NCI-H128 (cell line): ENCODE results near the gene UPK1B.
"Not testable (repeated sequence)": the region's sequence is repeated elsewhere in the genome, so short reads cannot be mapped to it uniquely, and the experiment has no call there.

Experiments
- DNase-seq: peaks from one replicate; lab custom pipeline; 2025; ENCODE audit not compliant: unreplicated experiment; lab: John Stamatoyannopoulos, UW

Gene UPK1B

DNA sequence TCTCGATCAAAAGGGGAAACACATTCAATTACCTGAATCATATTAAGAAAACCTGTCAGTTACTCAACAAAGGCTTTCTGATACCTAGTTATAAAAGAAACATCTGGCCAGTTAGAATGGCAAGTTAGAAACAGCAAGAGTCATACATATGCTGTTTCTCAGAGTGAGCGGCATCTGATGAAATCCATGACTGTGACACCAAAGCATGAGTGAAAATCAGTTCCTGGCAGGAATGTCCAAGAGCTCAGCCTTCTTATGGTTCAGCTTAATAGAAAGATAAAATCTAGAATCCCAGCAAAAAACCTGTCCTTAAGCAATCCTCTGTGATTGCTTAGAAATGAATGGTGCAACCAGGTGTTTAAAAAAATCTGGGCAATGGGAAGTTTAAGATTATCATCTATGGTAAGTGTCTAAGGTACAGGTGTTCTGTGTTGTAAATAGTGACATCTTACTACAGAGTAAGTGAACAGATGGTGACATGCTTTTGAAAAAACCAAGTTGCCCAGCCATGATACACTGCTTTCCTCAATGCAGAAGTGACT, 48.5 kb downstream of the UPK1B start:
- no peak for DNase-seq

DNA sequence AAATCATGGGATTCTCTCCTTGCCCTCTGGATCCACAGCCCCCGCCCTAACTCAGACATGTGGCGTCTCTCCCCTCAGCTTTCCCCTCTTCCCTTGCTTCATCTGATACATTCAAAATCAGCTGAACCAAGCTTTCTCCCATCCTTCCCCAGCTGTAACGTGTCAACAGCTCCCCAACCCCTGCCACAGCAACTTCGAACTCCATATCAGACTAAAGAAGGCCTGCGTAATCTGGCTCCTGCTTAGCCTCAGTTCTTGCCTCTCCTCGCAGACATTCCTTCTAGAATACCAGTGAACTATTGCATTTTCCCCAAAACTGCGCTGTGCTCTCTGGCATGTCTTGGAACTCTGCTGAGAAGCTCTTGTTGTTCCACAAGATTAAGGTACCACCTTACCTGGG, 49.0 kb downstream of the UPK1B start:
- no peak for DNase-seq

DNA sequence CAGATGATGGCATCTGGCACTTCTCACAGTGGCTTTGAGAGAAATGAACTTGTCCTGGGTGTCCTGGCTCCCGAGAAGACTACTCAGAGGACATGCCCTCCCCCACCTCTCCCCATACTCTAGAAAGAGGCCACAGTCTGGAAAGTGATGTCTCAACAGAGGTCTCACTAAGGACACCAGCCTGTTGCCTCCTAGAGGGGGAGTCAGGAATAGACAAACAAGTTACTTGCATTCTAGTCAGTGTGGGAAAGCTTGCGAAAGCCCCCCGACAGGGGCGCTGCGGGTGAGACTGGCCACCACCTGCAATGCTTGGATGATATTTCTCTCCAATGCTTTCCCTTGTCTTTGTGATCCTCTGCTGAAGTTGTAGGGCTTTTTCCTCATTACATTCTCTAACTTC, 50.1 kb downstream of the UPK1B start:
- DNase-seq: no peak

DNA sequence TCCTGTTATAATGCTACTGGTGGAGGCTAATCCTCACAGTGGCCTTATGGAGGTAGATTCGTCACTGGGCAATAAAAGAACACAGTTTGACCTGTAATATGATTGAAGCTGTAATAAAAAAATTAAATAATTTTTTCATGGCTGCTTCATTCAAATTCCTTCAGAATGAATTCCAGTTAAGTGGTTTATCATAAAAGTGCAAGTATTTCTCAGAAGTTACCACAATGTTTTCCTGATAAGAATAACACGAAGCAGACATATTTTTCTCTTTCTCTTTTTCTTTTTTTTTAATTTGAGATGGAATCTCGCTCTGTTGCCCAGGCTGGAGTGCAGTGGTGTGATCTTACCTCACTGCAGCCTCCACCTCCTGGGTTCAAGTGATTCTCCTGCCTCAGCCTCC, 51.7 kb downstream of the UPK1B start:
- DNase-seq: no peak

DNA sequence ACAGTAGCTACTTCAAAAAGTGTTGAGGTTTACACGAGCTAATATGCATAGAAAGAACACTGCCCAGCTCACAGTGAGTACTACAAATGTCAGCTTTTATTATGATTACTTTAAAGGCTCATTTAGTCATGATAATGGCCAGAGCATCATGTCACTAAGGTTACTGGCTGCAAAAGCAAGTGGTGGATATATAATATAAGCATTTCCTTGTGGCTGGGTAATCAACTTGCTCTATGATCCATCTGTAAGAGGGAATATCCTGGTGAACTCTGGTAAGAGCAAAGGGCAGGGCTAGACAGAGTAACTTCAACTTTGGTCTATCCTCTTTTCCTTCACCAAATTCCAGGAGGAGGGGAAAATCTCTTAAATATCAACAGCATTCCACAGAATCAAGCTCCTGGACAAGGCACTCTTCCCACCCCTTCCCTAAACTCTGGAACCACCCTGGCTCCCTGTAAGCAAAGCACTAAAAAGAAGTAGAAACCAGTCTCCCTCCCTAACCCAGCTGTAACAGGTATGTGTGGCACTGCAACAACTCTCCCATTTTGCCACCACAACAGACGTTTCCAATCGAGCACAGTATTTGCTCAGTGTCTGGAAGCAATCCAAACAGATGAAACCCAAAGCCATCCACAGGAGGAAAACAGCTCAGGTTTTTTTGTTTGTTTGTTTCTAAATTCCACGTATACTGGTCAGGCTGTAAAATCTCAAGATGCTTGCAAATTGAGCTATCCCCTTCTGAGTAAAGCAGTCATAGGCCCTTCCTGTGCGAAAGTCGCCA, 53.9 kb downstream of the UPK1B start:
- DNase-seq: no peak

DNA sequence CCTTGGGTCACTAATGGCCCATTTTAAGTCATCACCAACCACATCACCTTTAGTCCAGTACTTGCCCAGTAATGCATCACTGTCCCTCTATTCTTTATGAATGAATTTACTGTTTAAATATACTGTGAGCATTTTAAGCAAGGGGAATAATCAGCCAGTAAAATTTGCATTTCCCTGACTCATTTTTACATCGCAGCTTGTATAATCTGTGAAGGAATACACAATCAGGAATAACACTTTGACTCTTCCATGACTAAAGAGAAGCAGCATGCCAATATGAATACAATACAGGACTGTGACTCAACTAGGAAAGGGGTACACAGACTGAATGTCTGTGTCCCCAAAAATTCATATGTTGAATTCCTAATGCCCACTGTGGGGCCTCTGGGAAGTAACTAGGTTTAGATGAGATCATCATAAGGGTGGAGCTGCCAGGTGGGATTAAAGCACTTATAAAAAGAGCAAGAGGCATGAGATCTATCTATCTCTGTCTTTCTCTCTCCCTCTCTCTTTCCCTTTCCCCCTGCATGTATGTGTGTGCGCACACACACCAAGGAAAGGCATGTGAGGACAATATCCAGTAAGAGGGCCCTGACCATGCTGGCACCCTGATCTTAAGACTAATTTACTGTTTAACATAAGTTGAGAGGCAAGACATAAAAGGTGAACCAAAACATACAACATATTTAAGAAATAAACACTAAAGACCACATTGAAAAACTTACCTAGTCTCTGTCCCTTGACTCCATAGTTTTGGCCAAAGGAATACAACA, 55.2 kb downstream of the UPK1B start:
- DNase-seq: no peak

DNA sequence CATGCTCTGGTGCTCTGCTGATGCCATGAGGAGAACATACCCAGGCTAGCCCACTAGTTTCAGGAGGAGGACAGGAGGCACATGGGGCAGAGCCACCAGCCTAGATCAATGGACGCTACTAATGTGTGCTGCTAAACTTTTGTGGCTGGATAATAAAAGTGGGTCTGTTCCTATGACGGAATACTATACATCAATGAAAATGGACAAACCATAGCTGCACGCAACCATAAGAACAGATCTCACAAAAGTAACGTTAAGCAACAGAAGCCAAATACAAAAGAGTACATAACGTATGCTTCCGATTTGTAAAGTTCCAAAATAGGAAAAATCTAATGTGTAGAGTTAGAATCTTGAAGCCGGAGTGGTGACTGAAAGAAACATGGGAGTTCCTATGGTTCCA, 55.8 kb downstream of the UPK1B start:
- no peak for DNase-seq

DNA sequence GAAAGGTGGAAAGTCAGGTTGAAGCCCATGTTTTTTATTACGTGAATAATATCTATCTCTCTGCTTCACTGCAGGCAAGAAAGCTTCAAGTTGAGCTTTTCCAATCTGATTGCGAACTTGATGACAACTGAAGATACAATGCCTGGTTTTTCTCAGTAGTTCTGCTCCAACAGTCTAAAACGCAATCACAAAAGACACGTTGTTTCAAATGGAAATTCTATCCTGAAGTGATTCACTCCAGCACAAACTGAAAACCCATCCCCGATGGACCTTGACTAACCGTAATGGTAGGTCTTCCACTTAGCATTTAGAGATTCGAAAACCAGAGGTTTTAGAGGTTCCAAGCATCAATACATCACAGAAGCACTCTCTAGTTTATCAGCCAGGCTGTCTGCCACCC, 56.7 kb downstream of the UPK1B start:
- no peak for DNase-seq

DNA sequence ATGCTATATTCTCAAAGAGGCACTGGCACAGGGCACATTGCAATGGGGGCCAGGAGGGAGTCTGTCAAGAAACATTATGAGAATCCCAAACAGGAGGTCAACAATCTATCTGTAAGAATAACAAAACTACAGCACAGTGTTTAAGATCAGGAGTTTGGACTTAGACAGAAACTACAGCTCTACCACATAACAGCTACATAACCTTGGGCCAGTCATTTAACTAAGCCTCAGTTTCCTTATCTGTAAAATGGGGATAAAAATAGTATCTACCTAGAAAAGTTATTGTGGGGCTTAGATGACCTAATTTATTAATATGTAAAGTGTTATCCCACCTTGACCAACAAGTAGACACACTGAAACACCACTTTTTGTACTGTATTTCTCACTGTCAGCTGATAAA, 57.3 kb downstream of the UPK1B start:
- no peak for DNase-seq

DNA sequence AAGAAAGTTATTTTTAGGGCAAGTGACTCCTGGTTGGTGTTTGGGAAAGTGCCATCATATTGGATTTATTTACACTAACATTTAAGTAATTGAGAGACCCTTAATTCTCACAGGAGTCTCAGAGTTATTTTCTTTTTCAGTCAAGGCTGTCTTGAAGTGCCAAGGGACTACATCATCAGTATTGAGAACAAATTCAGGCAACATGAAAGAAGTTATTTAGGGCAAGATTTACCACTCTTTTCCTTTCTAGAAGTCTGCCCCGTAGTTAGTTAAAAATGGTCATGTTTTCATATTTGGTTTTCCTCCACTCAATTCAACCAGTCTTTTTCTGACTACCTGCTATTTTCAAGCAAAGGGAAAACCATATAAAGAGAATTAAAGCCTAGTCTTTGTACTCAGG, 61.2 kb downstream of the UPK1B start:
- no peak for DNase-seq

DNA sequence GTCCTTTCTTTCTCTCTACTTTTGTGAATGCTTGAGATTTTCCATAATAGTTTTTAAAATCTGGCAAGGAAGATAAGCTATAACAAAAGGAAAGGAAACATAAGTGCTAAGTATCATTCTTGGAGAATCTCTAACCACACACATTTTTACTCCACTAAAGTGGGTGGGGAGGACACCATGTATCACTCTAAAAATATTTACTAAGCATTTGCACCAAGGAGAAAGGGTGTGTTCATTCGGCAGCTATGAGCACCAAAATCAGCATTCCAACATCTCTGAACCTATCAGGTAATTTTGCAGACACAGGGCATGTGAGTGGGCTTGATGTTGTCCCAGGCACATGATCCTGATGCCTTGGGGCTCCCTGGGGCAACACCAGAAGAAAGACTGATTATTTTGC, 61.8 kb downstream of the UPK1B start:
- DNase-seq: no peak

DNA sequence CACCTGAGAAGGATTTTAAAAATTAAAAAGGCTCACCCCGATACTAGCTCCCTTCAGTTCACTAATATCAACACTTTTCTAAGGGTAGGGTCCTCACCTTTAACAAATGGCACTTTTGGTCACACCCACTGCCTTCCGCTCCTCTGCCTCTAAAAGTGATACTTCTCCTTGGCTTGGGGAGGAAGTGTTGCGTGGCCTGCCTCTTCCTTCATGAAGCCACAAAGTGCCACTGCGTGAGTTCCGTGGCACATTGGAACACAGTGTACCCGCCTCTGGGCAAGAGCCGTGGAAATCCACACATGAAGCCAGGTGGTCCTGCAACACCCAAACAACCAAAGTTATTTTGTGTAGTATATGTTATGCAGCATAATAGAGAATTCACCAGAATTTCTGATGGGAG, 63.4 kb downstream of the UPK1B start:
- no peak for DNase-seq

DNA sequence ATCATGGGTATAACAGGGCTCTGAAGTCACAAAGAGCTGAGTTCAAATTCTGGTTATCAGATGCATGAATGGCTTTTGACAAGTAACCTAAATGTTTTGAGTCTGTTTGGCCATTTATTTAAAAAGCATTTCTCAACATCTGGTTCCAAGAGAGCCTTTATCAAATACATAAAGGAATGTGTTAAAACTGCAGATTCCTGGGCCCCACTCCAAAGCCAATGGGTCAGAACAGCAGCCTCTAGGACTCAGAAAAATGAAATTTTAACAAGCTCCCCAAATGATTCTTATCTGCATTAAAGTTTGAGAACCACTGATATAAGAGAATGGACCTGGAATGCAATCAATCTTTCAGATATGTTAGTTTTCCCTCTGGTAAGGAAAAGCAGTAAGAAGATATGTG, 63.9 kb downstream of the UPK1B start:
- DNase-seq: no peak

DNA sequence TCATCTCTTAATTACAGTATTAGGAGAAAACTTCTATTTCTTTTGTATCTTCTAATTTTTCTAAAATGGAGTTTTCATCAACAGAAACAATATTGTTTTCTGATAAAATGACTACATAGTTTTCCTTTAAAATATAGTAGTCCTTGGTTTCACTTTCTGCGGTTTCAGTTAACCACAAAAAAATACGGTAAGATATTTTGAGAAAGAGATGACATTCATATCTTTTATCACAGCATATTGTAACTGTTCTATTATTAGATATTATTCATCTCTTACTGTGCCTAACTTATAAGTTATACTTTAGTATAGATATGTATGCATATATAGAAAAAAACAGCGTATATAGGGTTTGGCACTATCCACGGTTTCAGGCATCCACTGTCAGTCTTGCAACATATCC, 65.0 kb downstream of the UPK1B start:
- DNase-seq: no peak

DNA sequence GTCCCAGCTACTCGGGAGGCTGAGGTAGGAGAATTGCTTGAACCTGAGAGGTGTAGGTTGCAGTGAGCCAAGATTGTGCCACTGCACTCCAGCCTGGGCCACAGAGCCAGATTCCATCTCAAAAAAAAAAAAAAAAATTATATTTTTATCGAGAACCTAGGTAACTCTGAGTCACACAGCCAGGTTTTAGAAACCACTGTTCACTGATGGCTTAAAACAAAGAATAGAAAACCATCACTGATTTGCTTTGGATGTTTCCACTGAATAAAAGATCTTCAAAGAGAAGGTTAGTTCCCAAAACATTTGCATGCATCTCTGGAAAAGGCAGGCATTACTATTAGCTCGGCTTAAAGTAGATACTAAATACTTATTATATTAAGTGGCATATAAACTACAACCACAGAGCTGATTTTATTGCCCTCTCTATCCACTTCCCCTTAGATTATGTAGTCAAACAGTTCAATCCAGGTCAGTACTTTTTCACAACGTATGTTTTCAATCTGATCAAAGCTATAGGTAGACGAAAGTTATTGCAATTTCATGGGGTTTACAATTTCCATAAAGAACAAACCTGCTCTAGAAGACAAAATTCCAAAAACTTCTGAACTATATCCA, 65.9 kb downstream of the UPK1B start:
- DNase-seq: no peak

DNA sequence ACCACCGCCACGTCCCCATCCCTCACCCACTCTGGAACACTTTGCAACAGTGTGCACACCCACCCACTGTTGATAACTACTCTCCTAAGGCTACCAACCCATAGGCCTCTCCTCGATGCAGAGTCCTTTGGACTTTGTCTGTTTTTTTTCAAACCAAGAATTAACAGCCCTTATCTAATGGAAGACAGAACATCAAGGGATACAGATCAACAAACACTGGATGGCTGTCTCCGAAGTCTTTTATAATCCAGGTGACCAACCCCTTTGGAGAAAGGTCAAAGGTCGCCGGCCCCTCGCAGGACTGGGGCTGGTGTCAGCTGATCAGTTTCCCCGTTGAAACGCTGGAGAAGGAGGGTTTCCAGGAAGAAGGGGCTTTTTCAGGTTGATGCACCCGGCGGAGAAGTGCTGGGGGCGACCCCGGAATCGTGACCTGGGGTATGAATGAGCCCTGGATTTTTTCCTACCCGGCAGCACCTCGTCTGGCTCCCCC, 66.7 kb downstream of the UPK1B start:
- no peak for DNase-seq

DNA sequence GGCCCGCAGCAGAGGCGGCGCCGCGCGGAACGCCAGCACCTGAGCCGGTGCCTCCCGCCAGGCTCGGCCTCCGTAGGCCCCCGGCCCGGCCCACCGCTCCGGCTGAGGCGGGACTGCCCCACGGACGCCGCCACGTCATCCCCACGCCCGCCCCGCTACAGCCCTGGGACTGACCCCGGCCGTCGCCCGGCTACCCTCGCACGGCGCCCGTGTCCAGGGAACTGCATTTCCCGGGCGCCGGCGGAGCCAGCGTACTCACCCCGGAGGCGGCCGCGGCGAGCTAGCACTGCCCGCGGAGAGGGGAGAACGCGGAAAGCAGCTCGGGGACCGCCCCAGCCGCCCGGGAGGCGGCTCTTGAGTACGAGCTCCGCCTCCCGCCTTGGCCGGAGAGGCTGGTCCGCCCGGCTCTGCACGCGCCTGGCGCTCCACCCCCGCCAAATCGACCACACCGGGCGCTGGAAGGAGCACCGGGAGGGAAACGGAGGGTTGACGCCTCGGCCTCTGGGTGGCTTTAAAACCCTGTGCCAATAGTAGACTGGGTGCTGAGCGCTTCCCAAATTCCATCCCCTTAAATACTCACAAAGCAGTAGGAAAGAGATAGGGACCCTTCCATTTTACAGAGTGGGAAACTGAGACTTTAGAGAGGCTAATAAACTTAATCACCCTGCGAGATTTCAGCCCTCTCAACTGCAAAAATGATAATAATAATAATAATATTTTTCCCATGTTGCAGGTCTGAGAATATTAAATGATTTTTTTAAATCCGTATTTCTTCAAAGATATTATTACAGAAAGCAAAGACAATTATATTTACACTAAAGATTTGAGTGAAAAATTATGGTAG, 67.4 kb downstream of the UPK1B start, which contains the start of gene B4GALT4:
B4GALT4 (minus strand) TSS at position 288 of the 844 bp plus-strand sequence. CDS start 10,779 bp downstream, outside the sequence.
- peak; percentile 66 for DNase-seq

DNA sequence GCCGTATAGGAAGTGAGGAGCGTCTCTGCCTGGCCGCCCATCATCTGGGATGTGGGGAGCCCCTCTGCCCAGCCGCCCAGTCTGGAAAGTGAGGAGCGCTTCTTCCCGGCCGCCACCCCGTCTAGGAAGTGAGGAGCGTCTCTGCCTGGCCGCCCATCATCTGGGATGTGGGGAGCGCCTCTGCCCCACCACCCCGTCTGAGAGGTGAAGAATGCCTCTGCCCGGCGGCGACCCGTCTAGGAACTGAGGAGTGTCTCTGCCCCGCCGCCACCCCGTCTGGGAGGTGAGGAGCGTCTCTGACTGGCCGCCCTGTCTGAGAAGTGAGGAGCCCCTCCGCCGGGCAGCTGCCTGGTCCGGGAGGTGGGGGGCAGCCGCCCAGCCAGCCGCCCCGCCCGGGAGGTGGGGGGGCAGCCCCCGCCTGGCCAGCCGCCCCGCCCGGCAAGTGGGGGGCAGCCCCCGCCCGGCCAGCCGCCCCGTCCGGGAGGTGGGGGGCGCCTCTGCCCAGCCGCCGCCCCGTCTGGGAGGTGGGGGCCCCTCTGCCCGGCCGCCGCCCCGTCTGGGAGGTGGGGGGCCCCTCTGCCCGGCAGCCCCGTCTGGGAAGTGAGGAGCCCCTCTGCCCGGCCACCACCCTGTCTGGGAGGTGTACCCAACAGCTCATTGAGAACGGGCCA, 69.1 kb downstream of the UPK1B start:
- DNase-seq: not testable (repeated sequence)

DNA sequence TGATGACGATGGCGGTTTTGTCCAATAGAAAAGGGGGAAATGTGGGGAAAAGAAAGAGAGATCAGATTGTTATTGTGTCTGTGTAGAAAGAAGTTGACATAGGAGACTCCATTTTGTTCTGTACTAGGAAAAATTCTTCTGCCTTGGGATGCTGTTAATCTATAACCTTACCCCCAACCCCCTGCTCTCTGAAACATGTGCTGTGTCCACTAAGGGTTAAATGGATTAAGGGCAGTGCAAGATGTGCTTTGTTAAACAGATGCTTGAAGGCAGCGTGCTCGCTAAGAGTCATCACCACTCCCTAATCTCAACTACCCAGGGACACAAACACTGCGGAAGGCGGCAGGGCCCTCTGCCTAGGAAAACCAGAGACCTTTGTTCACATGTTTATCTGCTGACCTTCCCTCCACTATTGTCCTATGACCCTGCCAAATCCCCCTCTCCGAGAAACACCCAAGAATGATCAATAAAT, 69.7 kb downstream of the UPK1B start:
- not testable (repeated sequence) for DNase-seq

DNA sequence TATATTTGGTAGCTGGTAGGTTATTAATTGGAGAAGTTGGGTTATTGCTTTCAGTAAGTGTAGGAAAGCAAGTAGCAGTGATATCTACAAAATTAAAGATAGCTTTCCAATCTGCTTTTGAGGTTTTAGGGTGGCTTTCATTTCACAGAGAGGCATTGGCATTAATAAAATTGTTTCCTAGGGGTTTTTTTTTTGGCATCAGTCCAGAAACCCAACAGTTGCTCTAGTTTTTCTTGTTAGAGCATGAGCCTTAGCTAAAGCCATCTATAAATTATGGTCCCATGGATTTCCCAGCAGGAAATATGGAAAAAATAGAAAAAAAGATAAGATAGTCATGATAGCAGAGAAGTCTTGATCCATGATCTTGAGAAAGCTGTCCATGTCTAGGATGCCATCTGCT, 70.3 kb downstream of the UPK1B start:
- DNase-seq: no peak
